GM23338 (cell line): Measurements from ENCODE around the gene PRLHR. TPM values are rescaled to one million over a fixed set of nuclear protein-coding genes. Genes with fewer than 3 reads are reported as not detected.

Experiments
- ATAC-seq: fragments of 200-7000 bp; cut with Tn5 transposase; 3 replicates; pipeline ENCODE4 v1.9.1; 2020
- DNase-seq: peaks from one replicate; pipeline ENCODE4 v3.0.0-alpha.2; 2015; ENCODE audit warnings: low spot score
- H2AFZ ChIP-seq: fragments of 200-600 bp; sonication (generic); 2 replicates; pipeline ENCODE4 v1.8.0; 2016; ENCODE audit warnings: antibody characterized with exemption, mild to moderate bottlenecking, moderate library complexity
- H3F3A ChIP-seq: fragments of 200-600 bp; sonication (generic); replicated peaks from 2 replicates; pipeline ENCODE4 v1.8.0; 2017; ENCODE audit warnings: antibody characterized with exemption, mixed run types, low read depth
- H3K27ac ChIP-seq: fragments of 200-600 bp; sonication (generic); 2 replicates; pipeline ENCODE4 v1.6.1; 2016; ENCODE audit warnings: low read depth
- H3K27me3 ChIP-seq: fragments of 200-600 bp; sonication (generic); 2 replicates; pipeline ENCODE4 v1.8.0; 2016; ENCODE audit warnings: mild to moderate bottlenecking, mixed run types, moderate library complexity; ENCODE audit not compliant: insufficient read depth
- H3K36me3 ChIP-seq: fragments of 200-600 bp; sonication (generic); 2 replicates; pipeline ENCODE4 v1.8.0; 2016; ENCODE audit warnings: mild to moderate bottlenecking; ENCODE audit not compliant: insufficient read depth
- H3K4me1 ChIP-seq: fragments of 200-600 bp; sonication (generic); 2 replicates; pipeline ENCODE4 v1.8.0; 2016; ENCODE audit warnings: mild to moderate bottlenecking, moderate library complexity; ENCODE audit not compliant: insufficient read depth
- H3K4me2 ChIP-seq: fragments of 200-600 bp; sonication (generic); 2 replicates; pipeline ENCODE4 v1.7.1; 2017; ENCODE audit warnings: mixed run types
- H3K4me3 ChIP-seq: fragments of 200-600 bp; sonication (generic); 2 replicates; pipeline ENCODE4 v1.6.1; 2016; ENCODE audit warnings: mixed run types
- H3K79me2 ChIP-seq: fragments of 200-600 bp; sonication (generic); replicated peaks from 2 replicates; pipeline ENCODE4 v1.8.0; 2017; ENCODE audit warnings: mild to moderate bottlenecking; ENCODE audit not compliant: insufficient read depth
- H3K9me2 ChIP-seq: fragments of 200-600 bp; sonication (generic); 2 replicates; pipeline ENCODE4 v1.8.0; 2017; ENCODE audit not compliant: insufficient read depth
- H4K20me1 ChIP-seq: fragments of 200-600 bp; sonication (generic); replicated peaks from 2 replicates; pipeline ENCODE4 v1.8.0; 2017; ENCODE audit warnings: mild to moderate bottlenecking; ENCODE audit not compliant: insufficient read depth
- H3K27ac Mint-ChIP-seq: 2 replicates; pipeline ENCODE4 v1.8.0; 2020; ENCODE audit warnings: inconsistent platforms, mild to moderate bottlenecking, moderate library complexity, mixed read lengths
- H3K27me3 Mint-ChIP-seq: 3 replicates; pipeline ENCODE4 v1.8.0; 2022; ENCODE audit warnings: low read depth, mild to moderate bottlenecking, moderate library complexity, mixed read lengths, inconsistent platforms; ENCODE audit not compliant: insufficient read depth, poor library complexity
- H3K36me3 Mint-ChIP-seq: 3 replicates; pipeline ENCODE4 v1.8.0; 2021; ENCODE audit warnings: low read depth, mild to moderate bottlenecking, inconsistent platforms, moderate library complexity, mixed read lengths
- H3K4me1 Mint-ChIP-seq: 3 replicates; pipeline ENCODE4 v1.8.0; 2020; ENCODE audit warnings: mild to moderate bottlenecking, inconsistent platforms, mixed read lengths
- H3K4me3 Mint-ChIP-seq: 3 replicates; pipeline ENCODE4 v1.8.0; 2021; ENCODE audit warnings: moderate library complexity, mild to moderate bottlenecking, inconsistent platforms, mixed read lengths
- H3K9me3 Mint-ChIP-seq: 3 replicates; pipeline ENCODE4 v1.8.0; 2020; ENCODE audit warnings: moderate library complexity, mild to moderate bottlenecking, inconsistent platforms, mixed read lengths
- CREB1 ChIP-seq: fragments of 250-450 bp; sonication (Bioruptor Pico); IDR thresholded peaks from 2 replicates; pipeline ENCODE4 v1.5.0; 2020; ENCODE audit warnings: low read depth, mild to moderate bottlenecking, moderate library complexity
- CTCF ChIP-seq, 2 experiments: fragments of 200-600 bp in 1 of 2; sonication (generic) in 1 of 2; conservative IDR thresholded peaks; 2 replicates each; pipeline versions ENCODE4 v1.5.1 to v1.6.1; 2016 to 2017; ENCODE audit warnings: antibody characterized with exemption in 2 of 2, low read depth in 2 of 2, mild to moderate bottlenecking in 2 of 2, moderate library complexity in 1 of 2
- ETS1 ChIP-seq: IDR thresholded peaks from 2 replicates; pipeline ENCODE4 v1.6.1; 2016; ENCODE audit warnings: antibody characterized with exemption
- EZH2 ChIP-seq: fragments of 200-600 bp; sonication (generic); IDR thresholded peaks from one replicate; pipeline ENCODE4 v1.8.0; 2017; ENCODE audit warnings: antibody characterized with exemption, mild to moderate bottlenecking, low read depth; ENCODE audit not compliant: unreplicated experiment
- EZH2phosphoT487 ChIP-seq: fragments of 200-600 bp; sonication (generic); IDR thresholded peaks from one replicate; pipeline ENCODE4 v1.8.1; 2018; ENCODE audit warnings: antibody characterized with exemption; ENCODE audit not compliant: unreplicated experiment
- JUNB ChIP-seq: IDR thresholded peaks from one replicate; pipeline ENCODE4 v1.6.1; 2016; ENCODE audit warnings: antibody characterized with exemption; ENCODE audit not compliant: unreplicated experiment
- NANOG ChIP-seq: IDR thresholded peaks from 2 replicates; pipeline ENCODE4 v1.6.1; 2016; ENCODE audit warnings: antibody characterized with exemption, borderline replicate concordance
- POLR2AphosphoS5 ChIP-seq: IDR thresholded peaks from 2 replicates; pipeline ENCODE4 v1.6.1; 2016; ENCODE audit warnings: antibody characterized with exemption, low read depth
- REST ChIP-seq: IDR thresholded peaks from one replicate; pipeline ENCODE4 v1.6.1; 2018; ENCODE audit warnings: antibody characterized with exemption; ENCODE audit not compliant: unreplicated experiment
- STAT1 ChIP-seq: IDR thresholded peaks from one replicate; pipeline ENCODE4 v1.6.1; 2016; ENCODE audit warnings: antibody characterized with exemption; ENCODE audit not compliant: unreplicated experiment
- ZNF114 ChIP-seq: fragments of 250-450 bp; sonication (Bioruptor Pico); IDR thresholded peaks from 2 replicates; pipeline ENCODE4 v1.5.0; 2020; ENCODE audit warnings: mild to moderate bottlenecking, moderate library complexity
- ZNF331 ChIP-seq: fragments of 250-450 bp; sonication (Bioruptor Pico); IDR thresholded peaks from 2 replicates; pipeline ENCODE4 v1.5.0; 2020; ENCODE audit warnings: low read depth, mild to moderate bottlenecking, moderate library complexity
- ZNF462 ChIP-seq: fragments of 250-450 bp; sonication (Bioruptor Pico); IDR thresholded peaks from 2 replicates; pipeline ENCODE4 v1.5.0; 2020; ENCODE audit warnings: mild to moderate bottlenecking, moderate library complexity
- polyA plus RNA-seq: library from polyadenylated mRNA; unstranded; fragments of >200 nt; fragmentation: Nextera tagmentation; extraction: Ambion mirVana; gene quantifications from 2 replicates; pipeline ENCODE4 v1.2.1, GENCODE V29; 2016
- total RNA-seq: library from RNA; depleted of rRNA; stranded (reverse); fragments of >200 nt; shearing (Covaris generic); gene quantifications from 2 replicates; pipeline ENCODE4 v1.2.3, GENCODE V29; 2014

The PRLHR gene
- total and polyA plus RNA-seq, 2 experiments from 2014 or later = 0.24 TPM; not detected in 1

GRCh38 chr10:118633786-118634185, 38.3 kb upstream of the PRLHR start:
- H4K20me1 ChIP-seq = no peaks in the 10 kb centered on the region
- H3K79me2 ChIP-seq = no peaks in the 10 kb centered on the region
- H3K9me2 ChIP-seq = no peaks in the 10 kb centered on the region
- H3K4me2 ChIP-seq = no peak overlapping the region
- H3K9me3 Mint-ChIP-seq = no peaks in the 10 kb centered on the region; the same call in 2 of the 3 replicates
- peaks cover 22% of the 10 kb centered on the region for H3K27me3 Mint-ChIP-seq
- DNase-seq = no peak
- H3K36me3 Mint-ChIP-seq = 0 out of 3 replicates have a peak, but pooled peaks cover 5% of the 10 kb centered on the region
- H3K27me3 ChIP-seq = 0 out of 2 replicates have a peak, but pooled peaks cover 6% of the 10 kb centered on the region
- no peak overlapping the region for H3K27ac Mint-ChIP-seq
- no peak for ATAC-seq
- no peaks in the 10 kb centered on the region for H3K4me1 ChIP-seq
- peaks cover 27% of the 10 kb centered on the region for H3K4me1 Mint-ChIP-seq
- no peak for TF ChIP-seq NANOG
- no peak for TF ChIP-seq STAT1
- no peak for TF ChIP-seq POLR2AphosphoS5
- TF ChIP-seq EZH2phosphoT487 = no peak
- no peak for TF ChIP-seq JUNB
- no peak for TF ChIP-seq REST
- no peak for TF ChIP-seq ZNF462 (CRISPR knock-in tag)
- TF ChIP-seq EZH2 = no peak
- TF ChIP-seq ZNF114 (CRISPR knock-in tag) = no peak
- TF ChIP-seq ETS1 = no peak
- no peak for TF ChIP-seq CREB1 (CRISPR knock-in tag)
- TF ChIP-seq CTCF (conservative IDR thresholded peaks at IDR 0.05; ENCODE audit: low read depth in 2 of 2) = no peak
- TF ChIP-seq ZNF331 = no peak
- no peak overlapping the region for H3K4me3 Mint-ChIP-seq
- H3K4me3 ChIP-seq = no peak overlapping the region
- H3K36me3 ChIP-seq = no peaks in the 10 kb centered on the region
- no peak overlapping the region for H3K27ac ChIP-seq
- no peaks in the 10 kb centered on the region for H3F3A ChIP-seq
- H2AFZ ChIP-seq = no peak overlapping the region
